Loucy (cell line): ENCODE data around the gene UTP4.

ENCODE experiments used
- H2AFZ ChIP-seq: fragments of 200-600 bp; sonication (generic); 2 replicates; pipeline ENCODE4 v1.6.0; 2016; ENCODE audit warnings: antibody characterized with exemption, mild to moderate bottlenecking, low read length, moderate library complexity
- H3F3A ChIP-seq: fragments of 200-600 bp; 2 replicates; pipeline ENCODE4 v1.6.0; 2016; ENCODE audit warnings: antibody characterized with exemption, low read depth, mild to moderate bottlenecking
- H3K27me3 ChIP-seq: fragments of 200-600 bp; sonication (generic); 2 replicates; pipeline ENCODE4 v1.6.1; 2014; ENCODE audit warnings: low read length, mild to moderate bottlenecking; ENCODE audit not compliant: insufficient read depth, poor library complexity, severe bottlenecking
- H3K36me3 ChIP-seq: fragments of 200-600 bp; sonication (generic); 2 replicates; pipeline ENCODE4 v1.6.1; 2016; ENCODE audit warnings: low read length; ENCODE audit not compliant: insufficient read depth
- H3K4me1 ChIP-seq: fragments of 200-600 bp; sonication (generic); 2 replicates; pipeline ENCODE4 v1.5.1; 2014; ENCODE audit warnings: low read length, mild to moderate bottlenecking; ENCODE audit not compliant: insufficient read depth, poor library complexity, severe bottlenecking
- H3K4me2 ChIP-seq: fragments of 200-600 bp; sonication (generic); 2 replicates; pipeline ENCODE4 v1.6.0; 2014; ENCODE audit warnings: antibody characterized with exemption, low read length, low read depth, mild to moderate bottlenecking; ENCODE audit not compliant: poor library complexity, severe bottlenecking
- H3K4me3 ChIP-seq: fragments of 200-600 bp; sonication (generic); 2 replicates; pipeline ENCODE4 v1.5.1; 2014; ENCODE audit warnings: low read length, mild to moderate bottlenecking, mixed read lengths; ENCODE audit not compliant: poor library complexity, severe bottlenecking
- H3K79me2 ChIP-seq: fragments of 200-600 bp; sonication (generic); 2 replicates; pipeline ENCODE4 v1.6.1; 2014; ENCODE audit warnings: low read length; ENCODE audit not compliant: insufficient read depth
- H3K9ac ChIP-seq: fragments of 200-600 bp; sonication (generic); 2 replicates; pipeline ENCODE4 v1.6.0; 2014; ENCODE audit warnings: mild to moderate bottlenecking, low read depth, low read length, moderate library complexity; ENCODE audit not compliant: poor library complexity, severe bottlenecking
- H3K9me2 ChIP-seq: fragments of 200-600 bp; sonication (generic); replicated peaks from 2 replicates; pipeline ENCODE4 v1.6.1; 2016; ENCODE audit warnings: low read depth, low read length, mixed read lengths
- H3K9me3 ChIP-seq: fragments of 200-600 bp; sonication (generic); 2 replicates; pipeline ENCODE4 v1.6.1; 2014; ENCODE audit warnings: mild to moderate bottlenecking, antibody characterized with exemption, low read length, low read depth; ENCODE audit not compliant: insufficient read depth
- H4K20me1 ChIP-seq: fragments of 200-600 bp; sonication (generic); 2 replicates; pipeline ENCODE4 v1.6.0; 2014; ENCODE audit warnings: antibody characterized with exemption, low read length, mild to moderate bottlenecking; ENCODE audit not compliant: insufficient read depth, poor library complexity, severe bottlenecking
- CTCF ChIP-seq: fragments of 200-600 bp; sonication (generic); conservative IDR thresholded peaks from 2 replicates; pipeline ENCODE4 v1.5.1; 2014; ENCODE audit warnings: mild to moderate bottlenecking, antibody characterized with exemption, low read length
- EZH2phosphoT487 ChIP-seq: fragments of 200-600 bp; IDR thresholded peaks from 2 replicates; pipeline ENCODE4 v1.6.1; 2018; ENCODE audit warnings: antibody characterized with exemption, mild to moderate bottlenecking, moderate library complexity, borderline replicate concordance

UTP4 gene

DNA sequence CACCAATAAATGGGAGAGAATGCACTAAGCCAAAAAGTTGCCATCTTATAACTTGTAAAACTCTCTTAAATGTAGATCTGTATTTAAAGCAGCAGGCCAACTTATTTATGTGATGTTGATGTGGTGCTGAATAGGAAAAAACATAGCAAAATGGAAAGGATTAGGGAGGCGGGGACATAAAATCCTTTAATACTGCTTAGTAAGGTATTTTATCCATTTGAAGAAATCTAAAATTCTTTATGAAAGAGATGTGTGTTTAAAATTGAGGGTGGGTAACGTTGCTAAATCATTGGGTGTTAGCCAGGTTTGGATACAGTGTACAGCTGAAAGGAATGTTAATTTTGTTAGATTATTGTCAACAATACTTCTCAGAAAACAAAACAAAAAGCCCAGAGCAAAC lies 68.8 kb downstream of the UTP4 start:
- no peak for TF ChIP-seq CTCF
- no peaks in the 10 kb centered on the region for H3K36me3 ChIP-seq
- H3F3A ChIP-seq, result peaks cover 4% of the 10 kb centered on the region; the same call in 1 of the 2 replicates
- H2AFZ ChIP-seq, result no peak overlapping the region
- H3K79me2 ChIP-seq, result peaks cover 10% of the 10 kb centered on the region; the same call in 1 of the 2 replicates
- H3K27me3 ChIP-seq, result no peaks in the 10 kb centered on the region
- no peaks in the 10 kb centered on the region for H3K9me2 ChIP-seq
- H3K4me1 ChIP-seq, result no peaks in the 10 kb centered on the region
- no peak overlapping the region for H3K4me3 ChIP-seq
- H4K20me1 ChIP-seq, result no peaks in the 10 kb centered on the region
- no peak overlapping the region for H3K4me2 ChIP-seq
- no peak overlapping the region for H3K9ac ChIP-seq
- no peaks in the 10 kb centered on the region for H3K9me3 ChIP-seq

- H3K9me2 ChIP-seq, result no peaks in the 10 kb centered on the region
- H3F3A ChIP-seq, result peaks cover 4% of the 10 kb centered on the region; the same call in 1 of the 2 replicates
- TF ChIP-seq EZH2phosphoT487 (no peak), CTCF (no peak)
- H3K27me3 ChIP-seq, result no peaks in the 10 kb centered on the region
- no peak overlapping the region for H3K4me2 ChIP-seq
- H4K20me1 ChIP-seq, result no peaks in the 10 kb centered on the region
- H3K9me3 ChIP-seq, result no peaks in the 10 kb centered on the region
- no peak overlapping the region for H2AFZ ChIP-seq
- H3K4me1 ChIP-seq, result no peaks in the 10 kb centered on the region
- H3K4me3 ChIP-seq, result no peak overlapping the region
- no peak overlapping the region for H3K9ac ChIP-seq
- H3K36me3 ChIP-seq, result no peaks in the 10 kb centered on the region
- H3K79me2 ChIP-seq, result peaks cover 10% of the 10 kb centered on the region; the same call in 1 of the 2 replicates
Observed at GRCh38 chr16:69201787-69202186, 69.3 kb downstream of the UTP4 start.

DNA sequence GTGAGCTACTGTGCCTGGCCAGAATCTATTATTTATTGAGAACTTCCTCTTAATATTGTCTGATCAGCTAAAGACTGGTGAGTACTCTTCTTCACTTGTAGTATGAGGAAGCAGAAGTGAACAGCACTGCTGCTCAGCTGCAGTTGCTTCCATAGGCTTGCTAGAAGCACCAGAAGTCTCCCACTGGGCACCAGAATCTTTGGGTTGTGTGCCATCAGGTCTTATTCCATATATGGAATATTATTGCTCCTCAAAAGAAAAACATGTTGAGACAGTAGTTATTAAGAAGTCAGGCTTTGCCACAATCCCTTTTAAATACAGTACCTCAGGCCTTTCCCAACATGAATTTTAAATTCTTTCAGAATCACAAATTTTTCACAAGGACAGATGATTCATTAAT lies 71.7 kb downstream of the UTP4 start:
- no peak for TF ChIP-seq EZH2phosphoT487
- no peak for TF ChIP-seq CTCF
- Histone ChIP-seq H2AFZ (no peak overlapping the region), H3K9me3 (no peaks in the 10 kb centered on the region), H3K27me3 (no peaks in the 10 kb centered on the region), H3F3A (peaks cover 4% of the 10 kb centered on the region; the same call in 1 of the 2 replicates), H3K4me1 (no peaks in the 10 kb centered on the region), H3K9me2 (no peaks in the 10 kb centered on the region), H3K4me3 (no peak overlapping the region), H3K4me2 (no peak overlapping the region), H3K79me2 (peaks cover 6% of the 10 kb centered on the region; the same call in 1 of the 2 replicates), H3K36me3 (no peaks in the 10 kb centered on the region), H4K20me1 (no peaks in the 10 kb centered on the region), H3K9ac (no peak overlapping the region)
